GM23248 (cell line): ENCODE data around the gene SORD. TPM values are rescaled to one million over a fixed set of nuclear protein-coding genes. Genes with fewer than 3 reads are reported as not detected.

Experiments
- DNase-seq: peaks from one replicate; pipeline ENCODE4 v3.0.0-alpha.2; 2015
- H2AFZ ChIP-seq: fragments of 200-600 bp; sonication (generic); 2 replicates; pipeline ENCODE4 v1.6.1; 2016; ENCODE audit warnings: antibody characterized with exemption
- H3F3A ChIP-seq: fragments of 200-600 bp; sonication (generic); 2 replicates; pipeline ENCODE4 v1.6.1; 2016; ENCODE audit warnings: mild to moderate bottlenecking, antibody characterized with exemption, mixed run types; ENCODE audit not compliant: insufficient read depth
- H3K27ac ChIP-seq: fragments of 200-600 bp; sonication (generic); 2 replicates; pipeline ENCODE4 v1.5.1; 2016; ENCODE audit warnings: mild to moderate bottlenecking
- H3K27me3 ChIP-seq: fragments of 200-600 bp; sonication (generic); replicated peaks from 2 replicates; pipeline ENCODE4 v1.6.1; 2016; ENCODE audit warnings: mild to moderate bottlenecking; ENCODE audit not compliant: insufficient read depth
- H3K36me3 ChIP-seq: fragments of 200-600 bp; sonication (generic); 2 replicates; pipeline ENCODE4 v1.6.1; 2016; ENCODE audit warnings: low read depth, mild to moderate bottlenecking
- H3K4me1 ChIP-seq: fragments of 200-600 bp; sonication (generic); 2 replicates; pipeline ENCODE4 v1.6.1; 2016; ENCODE audit warnings: mild to moderate bottlenecking; ENCODE audit not compliant: insufficient read depth
- H3K4me2 ChIP-seq: fragments of 200-600 bp; sonication (generic); one replicate; pipeline ENCODE4 v1.6.1; 2016; ENCODE audit warnings: mild to moderate bottlenecking; ENCODE audit not compliant: unreplicated experiment
- H3K4me3 ChIP-seq: fragments of 200-600 bp; sonication (generic); 2 replicates; pipeline ENCODE4 v1.5.1; 2016; ENCODE audit warnings: mild to moderate bottlenecking
- H3K79me2 ChIP-seq: fragments of 200-600 bp; sonication (generic); 2 replicates; pipeline ENCODE4 v1.6.1; 2016; ENCODE audit warnings: mild to moderate bottlenecking; ENCODE audit not compliant: insufficient read depth
- H3K9ac ChIP-seq: fragments of 200-600 bp; sonication (generic); 2 replicates; pipeline ENCODE4 v1.6.1; 2016; ENCODE audit warnings: mild to moderate bottlenecking
- H3K9me2 ChIP-seq: fragments of 200-600 bp; sonication (generic); 2 replicates; pipeline ENCODE4 v1.6.1; 2016; ENCODE audit warnings: mixed run types, mild to moderate bottlenecking, moderate library complexity; ENCODE audit not compliant: insufficient read depth
- H3K9me3 ChIP-seq: fragments of 200-600 bp; sonication (generic); one replicate; pipeline ENCODE4 v1.6.1; 2017; ENCODE audit warnings: low read depth
- H4K20me1 ChIP-seq: fragments of 200-600 bp; sonication (generic); 2 replicates; pipeline ENCODE4 v1.6.0; 2016; ENCODE audit not compliant: insufficient read depth
- EZH2 ChIP-seq: fragments of 200-600 bp; sonication (generic); IDR thresholded peaks from 2 replicates; pipeline ENCODE4 v1.6.1; 2018; ENCODE audit warnings: antibody characterized with exemption, mild to moderate bottlenecking; ENCODE audit not compliant: insufficient read depth, poor library complexity, severe bottlenecking
- EZH2phosphoT487 ChIP-seq: fragments of 200-600 bp; sonication (generic); IDR thresholded peaks from 2 replicates; pipeline ENCODE4 v1.6.1; 2018; ENCODE audit warnings: antibody characterized with exemption, moderate library complexity, mild to moderate bottlenecking, low read depth; ENCODE audit not compliant: insufficient read depth
- WGBS, 2 experiments: methylation state at CpG; one replicate each; pipeline ENCODE4 v1.1.6; 2015 to 2017; ENCODE audit warnings: low lambda C conversion rate in 2 of 2, low coverage in 1 of 2; ENCODE audit errors: missing lambda C conversion rate in 2 of 2; 5-methylcytosine and 5-hydroxymethylcytosine counted together
- in situ Hi-C: fragments of 300-500 bp; cut with MboI; formaldehyde crosslinking; loops from 2 replicates; pipeline ENCODE4 v1.15.0; 2020
- polyA plus RNA-seq: library from polyadenylated mRNA; unstranded; fragments of >200 nt; fragmentation: Nextera tagmentation; extraction: Ambion mirVana; gene quantifications from 2 replicates; pipeline ENCODE4 v1.2.1, GENCODE V29; 2016
- total RNA-seq: library from RNA; depleted of rRNA; stranded (reverse); fragments of >200 nt; shearing (Covaris generic); gene quantifications from 2 replicates; pipeline ENCODE4 v1.2.3, GENCODE V29; 2014

The SORD gene
- total and polyA plus RNA-seq, 2 experiments from 2014 or later = 10.9 to 12.9 TPM

- Histone ChIP-seq H3K4me3 (no peak overlapping the region), H2AFZ (no peak overlapping the region), H3K27ac (no peak overlapping the region), H3K36me3 (no peaks in the 10 kb centered on the region), H3K79me2 (no peaks in the 10 kb centered on the region), H4K20me1 (no peaks in the 10 kb centered on the region), H3K9ac (no peak overlapping the region), H3K9me3 (no peaks in the 10 kb centered on the region), H3K4me1 (no peaks in the 10 kb centered on the region), H3K27me3 (peaks cover 21% of the 10 kb centered on the region), H3K9me2 (no peaks in the 10 kb centered on the region), H3K4me2 (no peak overlapping the region), H3F3A (no peaks in the 10 kb centered on the region)
- no peak for DNase-seq
- 63 to 67% methylated on average over 4 of the region's 4 CpGs for WGBS, 2 experiments
- in situ Hi-C loops = no loop called here
- TF ChIP-seq EZH2 (no peak), EZH2phosphoT487 (no peak)
These were observed 70.0 kb downstream of the SORD start for GRCh38 chr15:45093013-45093412.

- H2AFZ ChIP-seq = no peak overlapping the region
- DNase-seq = no peak
These were observed 70.8 kb downstream of the SORD start for GRCh38 chr15:45093622-45094357.

GRCh38 chr15:45094358-45094730, 71.3 kb downstream of the SORD start:
- Histone ChIP-seq H3K36me3 (no peaks in the 10 kb centered on the region), H4K20me1 (no peaks in the 10 kb centered on the region), H2AFZ (no peak overlapping the region), H3K9me2 (no peaks in the 10 kb centered on the region), H3K4me3 (no peak overlapping the region), H3K9me3 (no peaks in the 10 kb centered on the region), H3K27me3 (peaks cover 10% of the 10 kb centered on the region), H3K9ac (no peak overlapping the region), H3F3A (no peaks in the 10 kb centered on the region), H3K79me2 (no peaks in the 10 kb centered on the region), H3K27ac (no peak overlapping the region), H3K4me2 (no peak overlapping the region), H3K4me1 (no peaks in the 10 kb centered on the region)
- in situ Hi-C loops = no loop called here
- TF ChIP-seq EZH2phosphoT487 = no peak
- no peak for TF ChIP-seq EZH2
- DNase-seq = peak; percentile 10
- WGBS, 2 experiments = 40 to 43% methylated on average over 9 of the region's 9 CpGs

More at GRCh38 chr15:45093622-45094357, 70.8 kb downstream of the SORD start:
- H4K20me1 ChIP-seq = no peaks in the 10 kb centered on the region
- peaks cover 15% of the 10 kb centered on the region for H3K27me3 ChIP-seq
- H3K9me3 ChIP-seq = no peaks in the 10 kb centered on the region
- H3K27ac ChIP-seq = no peak overlapping the region
- WGBS, 2 experiments = 61 to 62% methylated on average over 11 of the region's 11 CpGs
- no peak overlapping the region for H3K4me2 ChIP-seq
- H3K9ac ChIP-seq = no peak overlapping the region
- H3F3A ChIP-seq = no peaks in the 10 kb centered on the region
- no peaks in the 10 kb centered on the region for H3K4me1 ChIP-seq
- H3K9me2 ChIP-seq = no peaks in the 10 kb centered on the region
- H3K36me3 ChIP-seq = no peaks in the 10 kb centered on the region
- H3K79me2 ChIP-seq = no peaks in the 10 kb centered on the region
- no peak overlapping the region for H3K4me3 ChIP-seq
- in situ Hi-C loops = no loop called here
- no peak for TF ChIP-seq EZH2
- TF ChIP-seq EZH2phosphoT487 = no peak

- H3K4me3 ChIP-seq = no peak overlapping the region
- TF ChIP-seq EZH2 (no peak), EZH2phosphoT487 (no peak)
- H3K9ac ChIP-seq = no peak overlapping the region
- H3K4me2 ChIP-seq = no peak overlapping the region
- H3K27me3 ChIP-seq = no peaks in the 10 kb centered on the region; the same call in 1 of the 2 replicates
- H3K27ac ChIP-seq = no peak overlapping the region
- in situ Hi-C loops = no loop called here
- no peak for DNase-seq
- H3K9me2 ChIP-seq = no peaks in the 10 kb centered on the region
- no peaks in the 10 kb centered on the region for H3F3A ChIP-seq
- no peaks in the 10 kb centered on the region for H3K36me3 ChIP-seq
- no peaks in the 10 kb centered on the region for H3K9me3 ChIP-seq
- no peaks in the 10 kb centered on the region for H4K20me1 ChIP-seq
- 69 to 72% methylated on average over 10 to 11 of the region's 11 CpGs for WGBS, 2 experiments
- H3K79me2 ChIP-seq = no peaks in the 10 kb centered on the region
- no peak overlapping the region for H2AFZ ChIP-seq
- no peaks in the 10 kb centered on the region for H3K4me1 ChIP-seq
These were observed 72.7 kb downstream of the SORD start for GRCh38 chr15:45095661-45096060.

GRCh38 chr15:45097466-45097865, 74.5 kb downstream of the SORD start:
- Histone ChIP-seq H3K4me2 (no peak overlapping the region), H3K4me3 (no peak overlapping the region), H3K9me2 (no peaks in the 10 kb centered on the region), H3K9me3 (no peaks in the 10 kb centered on the region), H3K27ac (no peak overlapping the region), H4K20me1 (no peaks in the 10 kb centered on the region), H3K79me2 (no peaks in the 10 kb centered on the region), H3K27me3 (no peaks in the 10 kb centered on the region; the same call in 1 of the 2 replicates), H3K9ac (no peak overlapping the region), H3F3A (no peaks in the 10 kb centered on the region), H2AFZ (no peak overlapping the region), H3K36me3 (no peaks in the 10 kb centered on the region), H3K4me1 (no peaks in the 10 kb centered on the region)
- DNase-seq = no peak
- WGBS, 2 experiments = 86 to 88% methylated on average over 7 of the region's 7 CpGs
- no peak for TF ChIP-seq EZH2
- no peak for TF ChIP-seq EZH2phosphoT487
- in situ Hi-C loops = no loop called here
